Iris pigment epithelial cell (primary cell): Measurements from ENCODE around the gene SH3PXD2B.

Experiments used
- DNase-seq: peaks from one replicate; pipeline ENCODE4 v3.0.0-alpha.2; 2011; ENCODE audit warnings: low read depth

The SH3PXD2B gene

GRCh38 chr5:172436879-172437369 lies 17.4 kb downstream of the SH3PXD2B start:
- DNase-seq: no peak

- DNase-seq: no peak
These were observed 18.0 kb downstream of the SH3PXD2B start for GRCh38 chr5:172436078-172436878.

GRCh38 chr5:172435362-172436077 lies 18.8 kb downstream of the SH3PXD2B start:
- DNase-seq: no peak

- no peak for DNase-seq
These were observed 20.1 kb downstream of the SH3PXD2B start for GRCh38 chr5:172434251-172434650.

- DNase-seq: no peak
These were observed 20.8 kb downstream of the SH3PXD2B start for GRCh38 chr5:172433513-172433912.

- no peak for DNase-seq
These were observed 21.3 kb downstream of the SH3PXD2B start for GRCh38 chr5:172433071-172433470.

GRCh38 chr5:172430354-172430753 lies 24.0 kb downstream of the SH3PXD2B start:
- DNase-seq: no peak

- DNase-seq: peak; percentile 98
These were observed 25.0 kb downstream of the SH3PXD2B start for GRCh38 chr5:172429201-172429940.

GRCh38 chr5:172428224-172429166 lies 25.8 kb downstream of the SH3PXD2B start:
- DNase-seq: peak; percentile 35

- DNase-seq: no peak
These were observed 27.1 kb downstream of the SH3PXD2B start for GRCh38 chr5:172427202-172427601.

GRCh38 chr5:172426086-172426485 lies 28.2 kb downstream of the SH3PXD2B start:
- DNase-seq: peak; percentile 76

GRCh38 chr5:172425402-172425801 lies 28.9 kb downstream of the SH3PXD2B start:
- DNase-seq: no peak

GRCh38 chr5:172424808-172425207 lies 29.5 kb downstream of the SH3PXD2B start:
- DNase-seq: no peak

- DNase-seq: no peak
These were observed 30.2 kb downstream of the SH3PXD2B start for GRCh38 chr5:172424111-172424490.

- DNase-seq: no peak
These were observed 30.8 kb downstream of the SH3PXD2B start for GRCh38 chr5:172423379-172424110.

GRCh38 chr5:172422255-172422654 lies 32.1 kb downstream of the SH3PXD2B start:
- no peak for DNase-seq

GRCh38 chr5:172421020-172421419 lies 33.3 kb downstream of the SH3PXD2B start:
- no peak for DNase-seq

GRCh38 chr5:172420235-172420939 lies 33.9 kb downstream of the SH3PXD2B start:
- peak; percentile 84 for DNase-seq

- no peak for DNase-seq
These were observed 35.2 kb downstream of the SH3PXD2B start for GRCh38 chr5:172418862-172419814.
